HG03575 (cell line): ENCODE measurements around the gene DCTN5.

Experiments
- ATAC-seq: cut with Tn5 transposase; IDR thresholded peaks from one replicate; pipeline ENCODE4 v1.9.1; 2021; ENCODE audit not compliant: unreplicated experiment, insufficient number of reproducible peaks, low FRiP score; ENCODE audit errors: extremely low read depth

The DCTN5 gene

DNA sequence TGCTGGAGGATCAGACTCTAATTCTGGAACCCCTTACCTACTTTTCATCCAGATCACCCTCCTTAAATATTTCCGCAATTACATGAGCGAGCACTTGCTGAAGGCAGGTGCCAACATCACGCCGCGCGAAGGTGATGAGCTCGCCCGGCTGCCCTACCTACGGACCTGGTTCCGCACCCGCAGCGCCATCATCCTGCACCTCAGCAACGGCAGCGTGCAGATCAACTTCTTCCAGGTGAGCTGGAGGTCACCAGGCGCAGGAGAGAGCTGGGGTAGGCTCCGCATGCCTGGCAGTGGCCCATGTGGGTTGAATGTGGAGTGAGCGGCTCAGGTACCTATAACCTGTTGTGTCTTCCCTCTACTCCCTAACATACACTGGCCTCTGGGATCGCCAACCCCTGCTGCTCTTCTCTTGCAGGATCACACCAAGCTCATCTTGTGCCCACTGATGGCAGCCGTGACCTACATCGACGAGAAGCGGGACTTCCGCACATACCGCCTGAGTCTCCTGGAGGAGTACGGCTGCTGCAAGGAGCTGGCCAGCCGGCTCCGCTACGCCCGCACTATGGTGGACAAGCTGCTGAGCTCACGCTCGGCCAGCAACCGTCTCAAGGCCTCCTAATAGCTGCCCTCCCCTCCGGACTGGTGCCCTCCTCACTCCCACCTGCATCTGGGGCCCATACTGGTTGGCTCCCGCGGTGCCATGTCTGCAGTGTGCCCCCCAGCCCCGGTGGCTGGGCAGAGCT lies 48.3 kb downstream of the DCTN5 start:
- ATAC-seq, result no peak

DNA sequence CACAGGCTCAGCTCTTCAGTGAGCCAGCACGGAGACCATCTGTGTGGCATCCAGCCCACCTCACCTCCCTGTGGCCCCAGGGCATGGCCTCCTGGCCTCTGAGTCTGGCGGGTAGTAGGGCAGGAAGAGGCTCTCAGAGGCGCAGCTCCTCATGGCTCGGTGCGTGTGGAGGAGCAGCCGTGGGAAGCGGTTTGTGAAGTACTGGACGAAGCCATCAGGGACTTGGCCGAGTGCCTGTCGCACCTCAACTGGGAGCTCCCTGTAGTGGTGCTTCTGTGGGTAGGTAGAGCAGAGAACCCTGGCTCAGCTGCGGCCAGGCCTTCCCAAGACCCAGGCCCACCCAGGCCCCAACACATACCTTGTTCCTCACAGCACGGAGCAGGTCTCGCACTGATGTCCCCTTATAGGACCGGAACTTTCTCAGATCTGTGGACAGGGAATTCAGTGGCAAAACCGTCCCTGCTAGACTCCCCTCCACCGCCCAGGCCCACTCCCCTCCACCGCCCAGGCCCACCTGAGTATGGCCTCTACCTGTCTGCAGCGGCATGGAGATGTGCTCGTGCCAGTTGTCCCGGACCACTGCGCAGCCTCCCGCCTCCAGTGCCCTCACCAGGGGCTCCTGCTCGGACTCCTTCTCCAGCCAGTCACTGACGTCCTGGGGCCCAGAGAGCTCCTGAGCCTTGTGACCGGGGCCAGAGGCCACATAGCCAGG lies 49.7 kb downstream of the DCTN5 start:
- ATAC-seq, result no peak

- no peak for ATAC-seq
Observed at GRCh38 chr16:23691483-23692189, 50.4 kb downstream of the DCTN5 start.

GRCh38 chr16:23692190-23692837 lies 51.0 kb downstream of the DCTN5 start:
- ATAC-seq, result no peak

DNA sequence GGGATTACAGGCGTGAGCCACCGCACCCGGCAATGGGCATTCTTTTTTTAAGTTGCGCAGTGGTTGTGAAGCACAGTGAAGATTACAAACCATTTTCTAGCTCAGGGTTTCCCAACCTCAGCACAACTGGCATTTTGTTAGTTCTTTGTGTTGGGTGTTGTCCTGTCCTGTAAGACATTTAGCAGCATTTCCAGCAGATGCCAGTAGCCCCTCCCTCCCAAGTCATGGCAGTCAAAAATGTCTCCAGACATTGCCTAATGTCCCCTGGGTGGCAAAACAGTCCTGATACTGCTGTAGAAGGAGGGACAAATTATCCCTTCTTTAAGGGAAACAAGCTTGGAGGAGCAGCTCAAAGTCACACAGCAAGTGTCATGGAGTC lies 53.0 kb downstream of the DCTN5 start:
- ATAC-seq, result no peak

DNA sequence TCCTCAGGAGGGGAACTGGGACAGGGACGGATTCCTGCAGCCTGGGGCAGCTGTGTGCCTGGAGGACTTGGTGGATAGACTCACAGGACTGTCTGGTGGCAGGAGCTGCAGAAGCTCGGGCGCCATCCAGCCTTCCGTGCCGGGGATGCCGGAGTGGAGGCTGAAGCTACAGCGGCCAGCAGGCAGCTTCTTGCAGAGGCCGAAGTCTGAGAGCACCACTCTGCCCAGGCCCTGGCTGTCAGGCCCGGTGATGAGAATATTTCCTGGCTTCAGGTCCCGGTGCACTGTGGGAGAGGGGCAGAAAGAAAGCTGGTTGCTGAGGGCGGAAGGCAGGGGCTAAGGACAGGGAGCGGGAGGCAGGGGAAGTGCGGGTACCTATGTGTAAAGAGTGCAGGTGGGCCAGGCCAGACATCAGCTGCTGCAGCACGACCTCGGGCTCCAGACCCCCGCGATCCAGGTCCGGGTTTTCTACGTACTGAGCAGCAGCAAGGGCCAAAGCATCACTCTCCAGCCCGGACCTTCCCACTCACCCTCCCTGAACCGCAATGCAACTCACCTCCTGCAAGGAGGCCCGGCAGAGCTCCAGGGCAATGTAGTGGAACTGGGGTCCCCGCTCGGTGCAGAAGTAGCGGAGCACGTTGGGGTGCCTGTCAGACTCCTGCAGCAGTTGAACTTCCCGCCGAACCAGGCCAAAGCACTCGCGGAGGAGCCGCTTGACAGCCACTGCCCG lies 53.5 kb downstream of the DCTN5 start:
- no peak for ATAC-seq

DNA sequence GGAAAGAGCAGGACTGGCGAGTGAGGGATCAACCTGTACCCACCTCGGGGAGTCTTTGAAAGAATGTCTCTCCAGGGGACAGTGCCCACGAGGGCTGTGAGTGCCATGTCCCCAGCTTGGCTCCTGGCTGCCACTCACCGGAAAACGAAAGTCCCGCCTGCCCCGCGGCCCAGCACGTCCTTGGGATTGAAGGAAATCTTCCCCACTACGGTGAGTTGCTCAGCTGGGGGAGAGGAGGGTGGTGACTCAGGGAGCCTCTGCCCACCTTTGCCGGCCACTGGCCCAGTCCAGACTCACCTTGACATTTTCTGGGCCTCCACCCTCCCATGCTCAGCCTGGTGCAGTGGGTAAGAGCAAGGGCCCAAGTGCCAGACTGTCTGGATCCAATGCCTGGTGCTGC lies 54.5 kb downstream of the DCTN5 start:
- ATAC-seq, result no peak

DNA sequence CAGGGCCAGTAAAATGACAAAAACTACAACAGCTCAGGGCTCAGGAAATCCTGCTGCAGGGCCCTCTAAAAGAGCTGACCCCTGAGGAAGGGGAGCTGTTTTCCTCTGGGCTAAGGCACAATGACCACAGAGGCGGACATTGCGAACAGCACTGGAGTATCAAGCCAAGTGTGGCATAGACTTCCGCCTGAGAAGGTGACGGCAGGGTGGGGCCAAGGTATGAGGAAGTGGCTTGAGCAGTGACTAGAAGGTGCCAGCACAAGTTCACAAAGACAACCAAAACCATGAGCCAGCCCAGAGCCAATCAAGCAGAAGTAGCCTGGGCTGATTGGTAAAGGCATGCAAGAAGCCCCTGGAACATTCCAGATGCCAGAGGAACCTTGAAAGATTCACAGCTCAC lies 57.8 kb downstream of the DCTN5 start:
- ATAC-seq, result no peak

GRCh38 chr16:23700093-23700492 lies 58.8 kb downstream of the DCTN5 start:
- ATAC-seq, result no peak

DNA sequence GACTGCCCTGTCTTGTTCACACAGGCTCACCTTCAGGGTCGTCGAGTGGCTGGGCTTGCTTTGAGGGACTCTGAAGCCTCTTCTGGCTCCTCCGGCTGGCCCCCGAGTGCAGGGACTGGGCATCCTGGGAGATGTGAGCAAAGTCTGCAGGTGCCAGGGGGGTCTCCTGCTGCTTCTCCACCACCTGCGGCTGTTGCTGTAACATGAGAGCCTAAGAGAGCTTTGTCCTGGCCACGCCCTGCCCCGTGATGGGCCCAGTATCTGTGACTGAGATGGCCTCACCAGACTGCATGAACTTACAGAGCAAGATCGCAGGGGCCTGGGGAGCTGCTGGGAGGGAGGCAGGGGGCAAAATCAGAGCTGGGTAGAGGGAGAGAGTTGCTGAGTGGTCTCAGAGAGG lies 59.2 kb downstream of the DCTN5 start:
- ATAC-seq, result no peak

DNA sequence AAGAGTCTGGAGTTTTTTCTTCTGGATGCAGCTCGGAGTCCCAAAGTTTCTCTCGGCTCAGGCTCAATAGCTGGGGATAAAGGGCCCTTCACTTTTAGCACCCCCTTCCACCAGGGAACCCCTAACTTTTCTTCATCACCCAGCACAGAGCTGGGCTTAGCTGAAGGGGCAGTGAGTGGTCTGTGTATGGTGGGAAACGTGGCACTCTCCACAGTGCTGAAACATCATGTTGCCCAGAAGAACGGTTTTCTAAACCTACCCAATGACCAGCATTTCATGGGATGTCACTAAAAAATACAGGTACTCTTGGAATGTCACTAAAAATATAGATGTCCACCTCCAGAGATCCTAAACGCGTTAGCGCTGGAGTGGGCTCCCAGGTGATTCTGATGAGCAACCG lies 59.8 kb downstream of the DCTN5 start:
- ATAC-seq, result no peak

GRCh38 chr16:23702951-23703350 lies 61.7 kb downstream of the DCTN5 start:
- no peak for ATAC-seq

DNA sequence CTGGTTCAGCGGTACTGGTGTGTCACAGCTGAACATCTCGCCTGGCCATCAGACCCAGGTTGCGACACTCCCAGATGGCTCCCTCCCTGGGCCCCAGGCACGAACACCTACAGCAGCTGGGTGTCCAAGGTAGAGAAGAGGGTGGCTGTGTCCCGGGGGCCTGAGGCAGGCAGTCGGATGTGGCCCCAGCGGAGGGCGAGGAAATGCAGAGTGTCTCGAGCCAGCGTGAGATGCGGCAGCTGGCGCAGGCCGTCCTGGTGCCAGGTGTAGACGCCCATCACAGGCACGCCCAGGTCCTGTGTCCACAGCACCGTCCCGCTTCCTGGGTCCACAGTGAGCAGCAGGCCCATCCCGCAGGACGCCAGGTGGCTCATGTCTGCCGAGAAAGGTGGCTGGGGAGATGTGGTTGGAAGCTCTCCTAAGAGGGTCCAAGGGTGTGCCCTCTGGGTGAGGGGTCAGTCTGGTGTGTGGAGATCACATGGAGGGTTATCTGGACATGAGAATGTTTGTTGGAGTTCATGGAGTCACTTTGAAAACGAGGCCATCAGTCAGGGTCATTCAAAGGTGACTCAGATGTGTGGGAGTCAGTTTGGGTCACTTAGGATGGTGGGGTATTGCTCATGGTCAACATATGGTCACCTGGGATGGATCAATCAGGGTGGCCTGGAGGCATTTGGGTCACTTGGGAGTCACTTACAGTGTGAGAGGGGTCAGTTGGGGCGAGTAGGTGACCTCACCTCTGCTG lies 63.7 kb downstream of the DCTN5 start:
- no peak for ATAC-seq

DNA sequence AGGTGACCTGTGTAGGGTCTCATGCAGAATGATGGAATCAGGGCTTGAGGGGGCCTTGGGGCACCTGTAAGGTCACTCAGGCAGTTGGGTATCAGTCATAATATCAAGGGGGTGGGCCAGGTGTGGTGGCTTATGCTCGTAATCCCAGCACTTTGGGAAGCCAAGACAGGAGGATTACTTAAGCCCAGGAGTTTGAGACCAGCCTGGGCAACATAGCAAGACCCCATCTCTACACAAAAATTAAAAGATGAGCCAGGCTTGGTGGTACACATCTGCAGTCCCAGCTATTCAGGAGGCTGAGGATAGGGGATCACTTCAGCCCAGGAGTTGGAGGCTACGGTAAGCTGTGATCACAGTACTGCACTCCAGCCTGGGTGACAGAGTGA lies 64.2 kb downstream of the DCTN5 start:
- ATAC-seq, result no peak

DNA sequence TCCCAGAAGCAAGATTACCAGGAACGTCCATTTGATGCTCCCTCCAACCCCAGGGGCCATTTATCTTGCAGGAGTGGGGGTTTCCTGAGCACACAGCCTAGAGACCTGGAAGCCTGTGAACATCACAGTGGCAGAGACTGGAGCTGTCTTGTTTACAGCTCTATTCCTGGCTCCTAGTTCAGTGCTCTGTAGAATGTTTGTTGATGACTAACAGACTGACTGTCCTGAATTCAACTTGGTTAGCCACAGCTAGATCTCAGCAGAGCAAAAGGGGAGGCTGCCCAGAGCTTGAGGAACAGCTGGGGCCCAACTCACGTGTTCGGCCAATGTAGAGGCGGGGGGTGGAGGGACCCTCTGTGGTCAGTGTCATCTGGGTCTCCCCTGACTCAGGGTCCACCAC lies 65.2 kb downstream of the DCTN5 start:
- ATAC-seq, result no peak

- ATAC-seq, result no peak
Observed at GRCh38 chr16:23709536-23709935, 68.3 kb downstream of the DCTN5 start.

DNA sequence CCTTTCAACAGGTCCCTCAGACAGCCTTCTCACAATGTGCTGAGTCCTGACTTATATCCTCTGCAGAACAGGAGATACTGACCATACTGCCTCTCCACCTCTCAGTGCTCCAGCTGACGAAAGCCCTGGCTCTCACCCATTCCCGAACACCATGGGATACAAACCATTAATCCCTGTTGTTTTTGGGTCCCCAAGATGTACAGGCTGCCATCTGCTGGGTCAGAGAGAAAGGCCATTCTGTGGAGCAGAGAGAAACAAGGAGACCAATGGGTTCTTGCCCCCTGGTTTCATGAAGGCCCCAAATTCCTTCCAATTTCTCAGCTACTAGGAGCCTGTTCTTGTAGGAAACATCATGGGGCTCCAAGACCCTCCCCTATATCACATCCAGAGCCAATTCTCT lies 68.7 kb downstream of the DCTN5 start:
- ATAC-seq, result no peak

DNA sequence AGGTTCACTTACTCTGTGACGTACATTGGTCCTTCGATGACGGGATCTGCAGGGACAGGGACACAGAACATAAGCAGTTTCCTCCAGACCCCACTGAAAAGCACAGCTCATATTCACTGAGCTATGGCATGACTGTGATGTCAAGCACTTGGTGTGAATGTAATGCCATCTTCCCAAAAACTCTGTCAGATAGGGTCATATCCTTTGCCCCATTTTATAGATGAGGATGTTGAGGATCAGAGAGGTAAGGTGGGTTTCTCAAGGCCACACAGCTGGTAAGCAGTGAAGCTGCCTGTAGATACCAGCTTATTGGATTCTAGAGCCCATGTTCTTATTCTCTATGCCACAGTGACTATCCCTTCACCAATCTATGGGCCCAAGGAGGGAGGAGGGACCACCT lies 69.2 kb downstream of the DCTN5 start:
- no peak for ATAC-seq
